ENCODE measurements around the gene MAP3K14.

DNA sequence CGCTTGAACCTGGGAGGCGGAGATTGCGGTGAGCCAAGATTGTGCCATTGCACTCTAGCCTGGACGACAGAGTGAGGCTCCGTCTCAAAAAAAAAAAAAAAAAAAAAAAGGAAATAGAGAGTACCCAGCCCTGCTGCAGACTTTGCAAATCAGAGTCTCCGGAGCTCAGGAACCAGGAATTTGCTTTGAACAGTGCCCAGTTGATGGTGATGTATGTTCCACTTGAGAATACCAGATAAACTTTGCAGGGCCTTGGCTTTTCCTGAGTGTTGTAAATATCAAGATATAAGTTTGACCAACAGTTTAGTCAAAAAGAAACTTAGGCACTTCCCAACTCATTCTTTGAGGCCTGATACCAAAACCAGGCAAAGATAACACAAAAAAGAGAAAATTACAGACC is 30.6 kb upstream of the MAP3K14 start:
- TF ChIP-seq, protein P1, sequence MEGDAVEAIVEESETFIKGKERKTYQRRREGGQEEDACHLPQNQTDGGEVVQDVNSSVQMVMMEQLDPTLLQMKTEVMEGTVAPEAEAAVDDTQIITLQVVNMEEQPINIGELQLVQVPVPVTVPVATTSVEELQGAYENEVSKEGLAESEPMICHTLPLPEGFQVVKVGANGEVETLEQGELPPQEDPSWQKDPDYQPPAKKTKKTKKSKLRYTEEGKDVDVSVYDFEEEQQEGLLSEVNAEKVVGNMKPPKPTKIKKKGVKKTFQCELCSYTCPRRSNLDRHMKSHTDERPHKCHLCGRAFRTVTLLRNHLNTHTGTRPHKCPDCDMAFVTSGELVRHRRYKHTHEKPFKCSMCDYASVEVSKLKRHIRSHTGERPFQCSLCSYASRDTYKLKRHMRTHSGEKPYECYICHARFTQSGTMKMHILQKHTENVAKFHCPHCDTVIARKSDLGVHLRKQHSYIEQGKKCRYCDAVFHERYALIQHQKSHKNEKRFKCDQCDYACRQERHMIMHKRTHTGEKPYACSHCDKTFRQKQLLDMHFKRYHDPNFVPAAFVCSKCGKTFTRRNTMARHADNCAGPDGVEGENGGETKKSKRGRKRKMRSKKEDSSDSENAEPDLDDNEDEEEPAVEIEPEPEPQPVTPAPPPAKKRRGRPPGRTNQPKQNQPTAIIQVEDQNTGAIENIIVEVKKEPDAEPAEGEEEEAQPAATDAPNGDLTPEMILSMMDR (IDR thresholded peaks at IDR 0.05): no peak
- no peak for TF ChIP-seq POLR2A (IDR thresholded peaks at IDR 0.05)

All from Peyer's patch (tissue), 4 donors.